HG03025 (cell line): ENCODE data around the gene HUNK.
"Not testable (repeated sequence)": the region's sequence is repeated elsewhere in the genome, so short reads cannot be mapped to it uniquely, and the experiment has no call there.

Experiments
- ATAC-seq: cut with Tn5 transposase; IDR thresholded peaks from one replicate; pipeline ENCODE4 v1.9.1; 2021; ENCODE audit warnings: mild to moderate bottlenecking, moderate library complexity; ENCODE audit not compliant: unreplicated experiment, low FRiP score

Gene HUNK

DNA sequence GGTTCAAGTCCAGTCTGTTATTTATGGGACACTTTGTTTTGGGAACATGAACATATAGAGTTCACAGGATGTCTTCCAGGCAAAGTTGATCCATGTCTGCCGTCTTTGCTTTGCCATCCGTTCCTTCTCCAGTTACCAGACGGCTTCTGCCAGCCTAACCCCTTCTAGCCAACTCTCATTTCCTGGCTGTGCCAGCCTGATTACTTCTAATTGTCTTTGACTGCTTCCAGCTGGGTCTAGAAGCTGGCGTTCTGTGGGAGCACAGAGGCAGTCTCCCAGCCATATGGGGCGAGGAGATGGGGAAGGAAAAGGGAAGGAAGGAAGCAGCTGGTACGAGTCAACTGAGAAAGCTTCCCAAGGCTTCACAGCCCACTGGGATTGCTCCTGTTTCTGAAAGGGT is 3.1 kb upstream of the HUNK start:
- no peak for ATAC-seq

- ATAC-seq = no peak
These were observed 2.2 kb upstream of the HUNK start for GRCh38 chr21:31870472-31871193.

GRCh38 chr21:31871371-31871770 is 1.4 kb upstream of the HUNK start:
- not testable (repeated sequence) for ATAC-seq

- no peak for ATAC-seq
These were observed 758 bp upstream of the HUNK start for GRCh38 chr21:31872072-31872451.

DNA sequence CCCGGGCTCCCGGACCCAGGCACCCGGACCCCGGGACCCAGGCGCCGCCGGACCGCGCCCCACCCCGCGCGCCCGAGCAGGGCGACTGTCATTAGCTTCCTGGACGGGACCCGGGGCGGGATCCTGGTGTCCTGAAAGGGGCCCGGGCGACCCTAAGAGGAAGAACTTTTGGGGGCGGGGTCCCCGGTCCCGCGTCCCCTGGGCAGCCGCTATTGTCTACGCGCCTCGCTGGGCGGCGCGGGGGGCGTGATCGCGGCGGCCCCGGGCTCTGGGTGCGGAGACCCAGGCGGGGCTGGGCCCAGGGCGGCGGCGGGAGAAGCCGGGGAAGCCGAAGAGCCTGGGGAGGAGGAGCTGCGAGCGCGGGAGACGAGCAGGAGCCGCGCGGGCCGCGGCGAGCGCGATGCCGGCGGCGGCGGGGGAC is 465 bp downstream of the HUNK start:
- ATAC-seq = no peak

DNA sequence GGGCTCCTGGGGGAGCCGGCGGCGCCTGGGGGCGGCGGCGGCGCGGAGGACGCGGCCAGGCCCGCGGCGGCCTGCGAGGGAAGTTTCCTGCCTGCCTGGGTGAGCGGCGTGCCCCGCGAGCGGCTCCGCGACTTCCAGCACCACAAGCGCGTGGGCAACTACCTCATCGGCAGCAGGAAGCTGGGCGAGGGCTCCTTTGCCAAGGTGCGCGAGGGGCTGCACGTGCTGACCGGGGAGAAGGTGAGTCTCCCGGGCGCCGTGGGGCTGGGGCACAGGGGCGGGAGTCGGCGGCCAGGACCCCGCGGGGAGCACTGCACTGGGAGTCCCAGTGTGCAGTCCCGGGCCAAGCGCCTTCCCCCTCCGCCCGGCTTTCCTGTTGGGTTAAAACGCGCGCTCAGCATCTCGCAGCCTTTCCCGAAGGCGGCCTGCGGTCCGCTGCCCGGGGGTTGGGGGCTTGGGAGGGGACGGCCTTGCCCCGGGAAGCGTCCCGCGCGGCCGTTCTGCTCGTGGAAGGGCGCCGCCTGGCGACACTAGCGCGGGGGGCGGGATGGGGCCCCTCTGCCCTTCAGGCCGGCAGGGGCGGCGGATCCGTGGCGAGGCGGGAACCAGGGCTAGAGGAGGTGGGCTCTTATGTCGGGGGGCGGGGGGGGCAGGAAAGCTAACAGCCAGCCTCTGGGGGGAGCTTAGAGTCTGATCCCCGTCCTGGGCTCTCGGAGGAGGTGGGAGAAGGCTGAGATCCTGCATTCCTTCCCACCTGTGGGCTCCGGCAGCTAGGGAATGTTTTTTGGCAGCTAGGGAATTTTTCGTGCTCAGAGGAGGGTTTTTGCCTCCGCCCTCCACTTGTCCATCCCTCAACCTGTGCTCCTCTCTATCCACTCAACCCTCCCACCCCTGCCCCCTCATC is 1.1 kb downstream of the HUNK start:
- no peak for ATAC-seq

- ATAC-seq = no peak
These were observed 2.0 kb downstream of the HUNK start for GRCh38 chr21:31874812-31875212.

GRCh38 chr21:31875496-31876015 is 2.7 kb downstream of the HUNK start:
- ATAC-seq = no peak

DNA sequence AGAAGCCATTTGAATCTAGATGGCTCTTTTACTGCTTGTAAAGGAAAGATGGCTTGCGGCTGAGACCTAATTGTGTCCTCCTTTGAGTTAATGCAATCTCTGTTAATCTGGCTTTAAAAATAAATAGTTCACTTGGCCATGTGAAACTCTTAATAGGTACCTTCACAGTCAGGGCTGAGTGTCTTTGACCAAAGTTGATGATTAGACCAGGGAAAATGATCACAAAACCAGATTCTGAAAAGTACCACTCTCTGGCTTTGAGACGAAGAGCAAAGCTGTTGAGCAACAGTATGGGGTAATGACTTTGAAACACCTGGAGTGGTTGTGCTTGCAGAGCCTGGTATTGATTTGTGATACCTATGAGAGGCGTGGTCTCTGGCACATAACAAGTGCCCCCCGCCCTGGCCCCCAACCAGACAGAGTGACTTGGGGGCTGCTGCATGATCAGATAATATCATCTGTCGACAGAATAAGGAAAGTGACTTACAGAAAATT is 4.7 kb downstream of the HUNK start:
- ATAC-seq = no peak

- no peak for ATAC-seq
These were observed 6.0 kb downstream of the HUNK start for GRCh38 chr21:31878831-31879230.

GRCh38 chr21:31879241-31879650 is 6.4 kb downstream of the HUNK start:
- no peak for ATAC-seq

DNA sequence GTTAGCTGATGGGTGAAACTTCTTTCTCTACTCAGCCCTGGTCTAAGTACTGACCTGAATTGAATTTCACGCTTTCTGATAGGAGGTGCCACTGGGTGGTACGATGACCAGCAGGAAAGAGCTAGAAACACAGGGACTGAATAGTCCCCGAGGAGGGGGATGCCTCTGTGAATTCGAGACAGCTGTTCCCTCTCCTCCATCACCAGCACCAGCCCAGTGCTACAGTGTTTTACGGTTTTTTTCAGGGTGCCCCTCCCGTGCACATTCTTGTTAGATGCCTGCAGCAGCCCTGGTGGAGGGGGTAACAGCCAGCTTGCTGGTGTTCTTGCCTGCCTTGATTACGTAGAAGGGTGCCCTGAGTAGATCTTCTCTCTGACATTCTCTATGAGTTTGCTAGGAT is 7.1 kb downstream of the HUNK start:
- ATAC-seq = no peak

DNA sequence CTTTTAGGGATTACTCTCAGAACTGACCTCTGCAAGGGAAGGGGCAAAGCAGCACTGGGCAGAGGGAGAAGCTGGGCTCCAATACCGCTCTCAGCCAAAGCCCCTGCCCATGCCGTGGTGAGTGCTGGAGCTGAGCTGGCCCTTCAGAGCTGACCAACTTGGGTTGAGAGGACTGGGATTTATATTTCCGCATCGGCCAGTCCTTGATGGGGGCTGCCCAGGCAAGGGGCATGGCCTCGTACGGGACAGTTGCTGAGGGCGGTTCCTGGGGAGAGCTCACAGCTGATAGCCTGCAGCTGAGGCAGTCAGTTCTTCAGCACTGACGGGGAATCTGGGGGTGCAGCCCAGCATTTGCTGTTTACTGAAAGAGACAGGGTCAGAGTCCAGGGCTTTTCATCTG is 8.0 kb downstream of the HUNK start:
- ATAC-seq = no peak

DNA sequence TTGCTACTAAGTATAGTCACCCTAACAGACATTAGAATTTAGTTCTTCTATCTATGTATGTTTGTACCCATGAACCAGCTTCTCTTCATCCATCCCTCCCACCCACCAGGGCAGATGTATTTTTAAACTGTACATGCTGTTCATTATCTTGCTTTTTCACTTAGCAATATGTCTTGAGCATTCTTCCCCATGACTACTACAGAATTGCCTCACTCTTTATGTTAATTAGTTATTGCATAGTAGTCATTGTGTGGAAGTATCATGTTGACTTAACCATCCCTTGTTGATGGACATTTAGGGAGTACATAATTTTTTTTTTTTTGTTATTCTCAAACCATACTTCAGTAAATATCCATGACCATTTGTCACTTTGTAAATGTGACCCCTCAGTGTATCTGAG is 9.9 kb downstream of the HUNK start:
- ATAC-seq = no peak

GRCh38 chr21:31885146-31885545 is 12.3 kb downstream of the HUNK start:
- ATAC-seq = no peak

DNA sequence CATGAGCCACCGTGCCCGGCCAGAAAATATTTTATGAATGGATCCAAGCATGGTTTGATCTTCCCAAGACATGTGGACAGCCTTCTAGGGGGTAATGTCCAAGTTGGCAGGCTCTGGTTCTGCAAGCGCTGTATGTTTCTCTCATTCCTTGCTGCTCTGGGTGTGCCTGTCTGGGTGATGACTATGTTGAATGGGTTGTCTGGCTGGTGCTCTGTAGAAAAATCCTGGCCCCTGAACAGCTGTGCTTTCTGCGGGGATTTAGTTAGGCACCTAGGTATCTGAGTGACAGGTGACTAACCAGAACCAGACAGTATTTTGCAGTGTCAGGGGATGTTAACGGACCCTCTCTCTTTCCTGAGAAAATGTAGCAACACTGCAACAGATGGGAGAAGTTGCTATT is 14.1 kb downstream of the HUNK start:
- ATAC-seq = no peak

- no peak for ATAC-seq
These were observed 14.6 kb downstream of the HUNK start for GRCh38 chr21:31887391-31887841.

- ATAC-seq = no peak
These were observed 16.1 kb downstream of the HUNK start for GRCh38 chr21:31888936-31889371.

DNA sequence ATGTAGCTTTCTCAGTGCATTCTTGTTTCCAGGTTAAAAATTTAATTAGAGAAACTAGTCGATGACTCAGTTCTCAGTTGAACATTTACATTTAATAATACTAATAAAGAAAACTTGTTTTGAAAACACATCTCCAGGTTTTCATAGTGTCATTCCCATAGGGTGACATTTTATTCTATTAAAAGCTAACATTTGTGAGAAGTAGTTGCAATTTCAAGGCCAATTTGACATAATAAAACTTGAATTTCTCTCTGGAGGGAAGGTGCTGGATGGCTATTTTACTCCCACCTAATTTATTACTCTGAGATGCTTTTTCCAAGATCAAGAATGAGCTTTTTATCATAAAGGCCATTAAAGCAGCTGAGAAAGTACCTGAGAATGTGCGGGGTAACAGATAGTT is 16.6 kb downstream of the HUNK start:
- no peak for ATAC-seq

GRCh38 chr21:31892686-31893085 is 19.9 kb downstream of the HUNK start:
- no peak for ATAC-seq

- ATAC-seq = no peak
These were observed 21.1 kb downstream of the HUNK start for GRCh38 chr21:31893851-31894415.
